ENCODE measurements around the gene IL10. TPM values are rescaled to one million over a fixed set of nuclear protein-coding genes. Genes with fewer than 3 reads are reported as not detected.

IL10 gene
- total and polyA plus RNA-seq, 4 donors: 0.37 to 37.3 (median 2.9) TPM

DNA sequence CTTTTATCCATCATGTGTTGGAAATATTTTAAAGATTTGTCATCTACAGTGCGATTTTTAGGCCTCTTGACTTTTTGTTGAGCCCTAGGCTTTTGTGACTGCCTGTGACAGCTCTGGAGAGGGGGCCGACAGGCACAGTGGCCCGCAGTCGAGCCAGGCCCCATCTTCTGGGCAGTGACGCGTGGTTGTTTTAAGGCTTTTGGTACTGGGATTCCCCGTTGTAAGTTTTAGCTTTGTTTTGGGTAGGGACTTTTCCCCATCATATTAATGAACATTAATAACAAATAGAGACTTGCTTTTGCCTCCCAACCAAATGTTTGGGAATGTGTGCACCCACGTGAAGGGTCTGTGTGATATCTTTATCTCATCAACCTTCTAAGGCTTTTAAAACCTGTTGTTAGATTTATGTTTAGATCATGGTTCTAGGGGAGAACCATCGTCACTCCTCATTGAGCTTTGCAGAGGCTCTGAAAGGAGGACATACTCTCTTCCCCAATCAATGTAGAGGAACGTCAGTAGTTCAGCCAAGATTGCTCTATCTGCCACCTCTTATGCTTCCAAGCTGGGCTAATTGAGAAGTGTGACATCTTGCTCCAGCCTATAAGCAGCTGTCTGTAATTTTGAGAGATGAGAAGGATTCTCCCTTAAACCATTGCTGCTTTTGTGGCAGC is 53.0 kb downstream of the IL10 start:
- Histone ChIP-seq H3K4me3 (no peak overlapping the region), H3K9ac (ENCODE audit: insufficient read depth in 1 of 2, low read length in 2 of 2) (no peak overlapping the region), H3K27me3 (ENCODE audit: control insufficient read depth in 3 of 3, insufficient read depth in 3 of 3, low read length in 2 of 3) (no peaks in the 10 kb centered on the region), H3K27ac (ENCODE audit: low read depth in 1 of 2, low read length in 1 of 2) (no peak overlapping the region), H3K36me3 (ENCODE audit: control insufficient read depth in 4 of 4, insufficient read depth in 4 of 4, low read length in 4 of 4) (no peaks in the 10 kb centered on the region), H3K4me1 (ENCODE audit: control insufficient read depth in 5 of 5, insufficient read depth in 5 of 5, low read length in 5 of 5) (peaks cover 4 to 57% (median 10%) of the 10 kb centered on the region in 5 donors), H3K9me3 (ENCODE audit: control insufficient read depth in 4 of 4, insufficient read depth in 3 of 4, low read length in 3 of 4) (no peaks in the 10 kb centered on the region)
- TF ChIP-seq CTCF (IDR thresholded peaks at IDR 0.05; ENCODE audit: control extremely low read depth, extremely low read depth): no peak
- WGBS, 2 donors: 85 to 87% methylated on average over 10 of the region's 10 CpGs
- ATAC-seq (ENCODE audit: insufficient read depth, low FRiP score): no peak
- no peak for DNase-seq

DNA sequence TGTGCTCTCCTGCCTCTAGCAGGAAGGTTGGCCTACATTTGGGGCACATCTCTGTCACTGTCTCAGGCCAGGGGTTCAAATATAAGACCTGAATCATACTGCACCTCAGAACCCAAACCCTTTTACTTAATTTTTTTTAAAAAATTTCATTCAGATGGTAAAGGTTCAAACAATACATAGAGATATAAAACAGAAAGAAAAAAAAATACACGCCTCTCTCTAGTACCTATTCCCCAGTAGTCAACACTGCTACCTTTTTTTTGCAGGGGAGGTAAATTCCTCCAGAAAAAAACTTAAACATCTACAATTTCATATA is 54.7 kb downstream of the IL10 start:
- Histone ChIP-seq H3K9ac (ENCODE audit: insufficient read depth in 1 of 2, low read length in 2 of 2) (no peak overlapping the region), H3K4me1 (ENCODE audit: control insufficient read depth in 5 of 5, insufficient read depth in 5 of 5, low read length in 5 of 5) (peaks cover 4 to 66% (median 13%) of the 10 kb centered on the region in 5 donors), H3K4me3 (no peak overlapping the region), H3K9me3 (ENCODE audit: control insufficient read depth in 4 of 4, insufficient read depth in 3 of 4, low read length in 3 of 4) (no peaks in the 10 kb centered on the region), H3K36me3 (ENCODE audit: control insufficient read depth in 4 of 4, insufficient read depth in 4 of 4, low read length in 4 of 4) (no peaks in the 10 kb centered on the region), H3K27me3 (ENCODE audit: control insufficient read depth in 3 of 3, insufficient read depth in 3 of 3, low read length in 2 of 3) (no peaks in the 10 kb centered on the region), H3K27ac (ENCODE audit: low read depth in 1 of 2, low read length in 1 of 2) (no peak overlapping the region)
- WGBS, 2 donors: 77 to 81% methylated on average over 1 of the region's 1 CpG
- no peak for DNase-seq
- no peak for TF ChIP-seq CTCF (IDR thresholded peaks at IDR 0.05; ENCODE audit: control extremely low read depth, extremely low read depth)
- no peak for ATAC-seq (ENCODE audit: insufficient read depth, low FRiP score)

Small RNAs within 50 kb of the gene (small RNA-seq; reads per million reads assigned to genes)
- gene RF00019 (ENCODE audit: low replicate concordance): not detected

Other genes with a start within 250 kb of the IL10 start
- gene EIF2D, start 160.0 kb downstream of the IL10 start, total RNA-seq: 10 to 100 TPM; 35.5 to 78.9 TPM
- gene EIF2D, start 160.0 kb downstream of the IL10 start, polyA plus RNA-seq: 10 to 100 TPM; 27.7 to 50.9 TPM
- gene DYRK3, start 137.0 kb downstream of the IL10 start, total RNA-seq: 10 to 100 TPM; 12.3 to 13.0 TPM
- 1 to 10 TPM; 4.6 to 5.4 TPM for gene DYRK3, start 137.0 kb downstream of the IL10 start, polyA plus RNA-seq
- gene MAPKAPK2, start 87.6 kb downstream of the IL10 start, total RNA-seq: 100 to 1,000 TPM in 1 of 2 donors, 10 to 100 TPM in 1; 35.8 to 116 TPM
- 10 to 100 TPM; 55.7 to 94.5 TPM for gene MAPKAPK2, start 87.6 kb downstream of the IL10 start, polyA plus RNA-seq
- gene IL19, start 1.7 kb downstream of the IL10 start, total RNA-seq: under 1 TPM in 1 of 2 donors, not detected in 1; 0.12 TPM
- gene IL19, start 1.7 kb downstream of the IL10 start, polyA plus RNA-seq: under 1 TPM; 0.10 to 0.68 TPM
- gene IL20, start 93.1 kb upstream of the IL10 start, total RNA-seq: not detected
- gene IL20, start 93.1 kb upstream of the IL10 start, polyA plus RNA-seq: under 1 TPM; 0.11 to 0.12 TPM
- not detected for gene IL24, start 124.9 kb upstream of the IL10 start, total RNA-seq
- gene IL24, start 124.9 kb upstream of the IL10 start, polyA plus RNA-seq: 1 to 10 TPM in 1 of 2 donors, under 1 TPM in 1; 0.67 to 8.7 TPM
- gene FCMR, start 149.4 kb upstream of the IL10 start, total RNA-seq: 10 to 100 TPM in 1 of 2 donors, 1 to 10 TPM in 1; 8.5 to 10.5 TPM
- 10 to 100 TPM in 1 of 2 donors, 1 to 10 TPM in 1; 3.6 to 13.3 TPM for gene FCMR, start 149.4 kb upstream of the IL10 start, polyA plus RNA-seq
- 100 to 1,000 TPM; 381 to 845 TPM for gene PIGR, start 174.0 kb upstream of the IL10 start, total RNA-seq
- gene PIGR, start 174.0 kb upstream of the IL10 start, polyA plus RNA-seq: 100 to 1,000 TPM; 131 to 216 TPM
- gene FCAMR, start 198.0 kb upstream of the IL10 start, total RNA-seq: under 1 TPM in 1 of 2 donors, not detected in 1; 0.40 TPM
- under 1 TPM in 1 of 2 donors, not detected in 1; 0.18 TPM for gene FCAMR, start 198.0 kb upstream of the IL10 start, polyA plus RNA-seq

Measured in lung (tissue), 13 donors.